Stomach smooth muscle (tissue), 2 donors: ENCODE measurements around the gene ISG15.
"Not testable (repeated sequence)": the region's sequence is repeated elsewhere in the genome, so short reads cannot be mapped to it uniquely, and the experiment has no call there.

ENCODE experiments used
- H3K27ac ChIP-seq: one replicate; pipeline ENCODE4 v1.7.0; 2013; ENCODE audit warnings: mild to moderate bottlenecking, low read length, inconsistent platforms
- H3K27me3 ChIP-seq, 2 donors: one replicate each; pipeline ENCODE4 v1.7.0; 2013; ENCODE audit warnings: low read length in 2 of 2; ENCODE audit not compliant: insufficient read depth in 2 of 2, control insufficient read depth in 1 of 2
- H3K36me3 ChIP-seq, 2 donors: one replicate each; pipeline ENCODE4 v1.7.0; 2013; ENCODE audit warnings: low read length in 2 of 2; ENCODE audit not compliant: control insufficient read depth in 2 of 2, insufficient read depth in 2 of 2
- H3K4me1 ChIP-seq: one replicate; pipeline ENCODE4 v1.7.0; 2013; ENCODE audit warnings: low read length; ENCODE audit not compliant: control insufficient read depth, insufficient read depth
- H3K4me3 ChIP-seq, 2 donors: one replicate each; pipeline ENCODE4 v1.7.0; 2013; ENCODE audit warnings: low read length in 2 of 2
- H3K9ac ChIP-seq, 2 donors: one replicate each; pipeline ENCODE4 v1.7.0; 2013; ENCODE audit warnings: low read length in 2 of 2, mild to moderate bottlenecking in 1 of 2
- H3K9me3 ChIP-seq, 2 donors: one replicate each; pipeline ENCODE4 v1.7.0; 2013; ENCODE audit warnings: low read length in 2 of 2; ENCODE audit not compliant: control insufficient read depth in 2 of 2
- donor health status: healthy.
- donor health status: Pancreatic carcinoma.

Gene ISG15

GRCh38 chr1:1024149-1024770, 11.0 kb downstream of the ISG15 start:
- H3K4me3 ChIP-seq: no peak overlapping the region
- no peaks in the 10 kb centered on the region for H3K27me3 ChIP-seq
- no peak overlapping the region for H3K27ac ChIP-seq
- no peak overlapping the region for H3K9ac ChIP-seq
- H3K9me3 ChIP-seq: no peaks in the 10 kb centered on the region
- no peaks in the 10 kb centered on the region for H3K36me3 ChIP-seq
- peaks cover 8% of the 10 kb centered on the region for H3K4me1 ChIP-seq

- H3K27ac ChIP-seq: no peak overlapping the region
- H3K4me1 ChIP-seq: peaks cover 8% of the 10 kb centered on the region
- no peaks in the 10 kb centered on the region for H3K27me3 ChIP-seq
- no peaks in the 10 kb centered on the region for H3K9me3 ChIP-seq
- no peaks in the 10 kb centered on the region for H3K36me3 ChIP-seq
- no peak overlapping the region for H3K9ac ChIP-seq
- no peak overlapping the region for H3K4me3 ChIP-seq
Observed at GRCh38 chr1:1024771-1025699, 11.7 kb downstream of the ISG15 start.

- H3K4me3 ChIP-seq: no peak overlapping the region
- no peak overlapping the region for H3K9ac ChIP-seq
- H3K4me1 ChIP-seq: peaks cover 8% of the 10 kb centered on the region
- no peaks in the 10 kb centered on the region for H3K36me3 ChIP-seq
- H3K27me3 ChIP-seq: no peaks in the 10 kb centered on the region
- no peak overlapping the region for H3K27ac ChIP-seq
- no peaks in the 10 kb centered on the region for H3K9me3 ChIP-seq
Observed at GRCh38 chr1:1025730-1026129, 12.4 kb downstream of the ISG15 start.

- Histone ChIP-seq H3K27ac (no peak overlapping the region), H3K9ac (no peak overlapping the region), H3K4me1 (no peaks in the 10 kb centered on the region), H3K36me3 (no peaks in the 10 kb centered on the region), H3K4me3 (no peak overlapping the region), H3K9me3 (no peaks in the 10 kb centered on the region), H3K27me3 (peaks cover 0 to 2% of the 10 kb centered on the region in 2 donors)
Observed at GRCh38 chr1:1026599-1027413, 13.5 kb downstream of the ISG15 start.

- H3K27me3 ChIP-seq: peaks cover 6% of the 10 kb centered on the region in 2 donors
- no peak overlapping the region for H3K9ac ChIP-seq
- no peak overlapping the region for H3K4me3 ChIP-seq
- no peaks in the 10 kb centered on the region for H3K36me3 ChIP-seq
- H3K4me1 ChIP-seq: peaks cover 4% of the 10 kb centered on the region
- no peak overlapping the region for H3K27ac ChIP-seq
- H3K9me3 ChIP-seq: no peaks in the 10 kb centered on the region
Observed at GRCh38 chr1:1027791-1028190, 14.5 kb downstream of the ISG15 start.

GRCh38 chr1:1030867-1031658, 17.8 kb downstream of the ISG15 start:
- Histone ChIP-seq H3K4me1 (peaks cover 16% of the 10 kb centered on the region), H3K27me3 (peaks cover 6 to 22% of the 10 kb centered on the region in 2 donors)
- not testable (repeated sequence) for H3K9ac ChIP-seq, H3K27ac ChIP-seq, H3K36me3 ChIP-seq, H3K4me3 ChIP-seq, H3K9me3 ChIP-seq

GRCh38 chr1:1031659-1032235, 18.4 kb downstream of the ISG15 start:
- Histone ChIP-seq H3K27ac (no peak overlapping the region), H3K4me3 (no peak overlapping the region), H3K4me1 (peaks cover 16% of the 10 kb centered on the region), H3K9me3 (no peaks in the 10 kb centered on the region), H3K9ac (no peak overlapping the region), H3K27me3 (peaks cover 6 to 22% of the 10 kb centered on the region in 2 donors), H3K36me3 (no peaks in the 10 kb centered on the region)

GRCh38 chr1:1032424-1032823, 19.1 kb downstream of the ISG15 start:
- Histone ChIP-seq H3K4me3 (no peak overlapping the region), H3K9me3 (no peaks in the 10 kb centered on the region), H3K9ac (no peak overlapping the region), H3K4me1 (peaks cover 16% of the 10 kb centered on the region), H3K36me3 (no peaks in the 10 kb centered on the region), H3K27me3 (peaks cover 6 to 22% of the 10 kb centered on the region in 2 donors), H3K27ac (no peak overlapping the region)

- no peak overlapping the region for H3K9ac ChIP-seq
- no peaks in the 10 kb centered on the region for H3K9me3 ChIP-seq
- peaks cover 16% of the 10 kb centered on the region for H3K4me1 ChIP-seq
- H3K27me3 ChIP-seq: peaks cover 7 to 22% of the 10 kb centered on the region in 2 donors
- no peaks in the 10 kb centered on the region for H3K36me3 ChIP-seq
- H3K4me3 ChIP-seq: peak overlapping the region in 1 of 2 donors; percentile 67
- no peak overlapping the region for H3K27ac ChIP-seq
Observed at GRCh38 chr1:1033009-1033587, 19.8 kb downstream of the ISG15 start.
